DMS53 (cell line): ENCODE results near the gene BAHCC1.
A peak's percentile ranks its signal among the peaks of the same experiment; 100 is the strongest.

Experiments used
- DNase-seq: peaks from one replicate; lab custom pipeline; 2025; lab: John Stamatoyannopoulos, UW

The BAHCC1 gene

DNA sequence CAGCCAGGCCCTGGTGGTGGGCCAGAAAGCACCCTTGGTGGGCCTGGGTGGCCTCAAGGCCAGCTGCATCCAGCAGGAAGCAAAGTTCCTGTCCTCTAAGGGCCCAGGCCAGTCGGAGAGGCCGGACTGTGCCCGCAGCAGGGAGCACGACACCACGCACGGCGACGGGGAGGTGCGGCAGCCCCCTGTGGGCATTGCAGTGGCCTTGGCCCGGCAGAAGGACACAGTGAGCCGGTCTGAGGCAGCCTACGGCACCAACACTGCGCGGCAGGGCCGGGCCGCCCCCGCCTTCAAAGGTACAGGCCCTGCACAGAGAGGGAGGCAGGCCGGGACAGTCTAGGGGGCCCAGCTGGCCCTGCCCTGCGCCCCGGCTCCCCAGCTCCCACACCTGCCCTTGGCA lies 48.0 kb downstream of the BAHCC1 start:
- DNase-seq, result no peak

- DNase-seq, result no peak
Observed at GRCh38 chr17:81444610-81445339, 49.5 kb downstream of the BAHCC1 start.

DNA sequence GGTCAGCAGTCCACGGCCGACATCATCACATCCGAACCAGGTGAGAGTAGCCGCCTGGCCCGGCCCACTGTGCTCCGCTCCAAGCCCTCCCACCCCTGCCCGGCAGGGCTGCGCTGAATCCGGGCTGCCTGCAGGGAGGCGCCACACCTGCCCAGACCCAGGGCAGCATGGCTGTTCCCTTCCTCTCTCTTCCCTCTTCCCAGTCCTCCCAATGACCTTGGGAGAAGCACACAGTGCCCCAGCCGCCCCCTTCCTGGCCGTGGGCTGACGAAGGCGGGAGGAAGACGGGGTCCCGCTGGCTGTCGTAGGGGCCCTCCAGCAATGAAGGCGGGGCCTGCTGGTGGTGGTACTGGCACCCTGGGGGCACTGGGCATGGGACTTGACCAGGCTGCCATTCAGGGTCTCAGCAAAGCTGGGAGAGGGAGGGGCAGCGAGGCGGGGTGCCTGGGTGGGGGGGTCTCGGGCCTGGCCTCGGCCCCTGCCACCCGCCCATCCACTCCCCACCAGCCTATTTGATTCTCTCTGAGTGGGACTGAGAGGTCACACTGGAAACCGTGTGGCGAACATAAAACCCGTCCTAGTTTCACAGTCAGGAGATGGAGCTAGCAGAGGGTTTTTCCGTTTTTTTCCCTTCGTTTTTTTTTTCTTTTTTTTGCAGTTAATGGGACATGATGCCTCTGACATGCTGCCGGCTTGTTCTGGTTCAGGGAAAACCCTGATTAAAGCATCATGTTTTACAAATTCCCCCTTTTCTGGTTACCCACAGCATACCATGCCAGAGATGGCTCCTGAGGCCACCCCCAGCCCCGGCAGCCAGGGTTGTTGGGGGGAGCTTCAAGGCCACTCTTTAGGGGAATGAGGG lies 50.6 kb downstream of the BAHCC1 start:
- peak; percentile 46 for DNase-seq

DNA sequence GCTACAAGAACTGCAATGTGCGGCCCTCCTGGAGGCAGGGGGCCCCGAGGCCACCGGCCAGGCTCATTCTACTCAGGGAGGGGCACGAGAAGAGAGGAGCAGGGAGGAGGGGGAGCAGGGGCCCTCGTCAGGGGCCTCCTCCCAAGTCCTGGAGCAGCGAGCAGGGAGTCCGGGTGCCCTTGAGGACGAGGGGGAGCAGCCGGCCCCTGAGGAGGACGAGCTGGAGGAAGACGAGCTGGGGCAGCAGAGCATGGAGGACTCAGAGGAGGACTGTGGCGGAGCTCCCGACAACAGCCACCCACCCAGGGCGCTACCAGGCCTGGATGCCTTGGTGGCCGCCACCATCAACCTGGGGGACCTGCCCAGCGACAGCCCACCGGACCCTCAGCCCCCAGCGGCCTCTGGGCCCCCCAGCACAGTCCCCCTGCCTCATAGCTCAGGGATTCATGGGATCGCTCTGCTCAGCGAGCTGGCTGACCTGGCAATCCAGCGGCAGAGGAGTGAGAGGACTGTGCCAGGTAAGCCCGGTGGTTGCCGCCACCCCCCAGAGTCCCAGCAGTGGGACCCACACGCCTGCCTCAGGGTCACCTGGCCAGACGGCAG lies 52.2 kb downstream of the BAHCC1 start:
- no peak for DNase-seq

DNA sequence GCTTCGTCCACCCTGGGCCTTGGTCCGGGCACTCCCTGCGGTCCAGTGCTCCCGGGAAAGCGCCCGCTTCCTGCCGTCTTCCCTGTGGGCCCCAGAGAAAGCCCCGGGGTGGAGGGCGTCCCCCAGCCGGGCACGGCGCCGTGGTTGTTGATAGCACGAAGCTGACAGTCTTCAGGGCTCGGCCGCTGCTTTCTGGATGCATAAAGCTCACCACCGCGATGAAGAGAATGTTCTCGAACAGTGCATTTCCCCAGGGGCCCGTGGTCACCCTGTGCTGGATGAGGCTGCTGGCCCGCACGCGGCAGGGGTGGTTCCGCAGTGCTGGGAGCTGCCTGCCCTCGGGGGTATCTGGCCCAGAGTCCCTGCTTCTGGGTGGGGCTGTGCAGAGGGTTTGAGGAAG lies 53.2 kb downstream of the BAHCC1 start:
- DNase-seq, result no peak

GRCh38 chr17:81448950-81449349 lies 53.7 kb downstream of the BAHCC1 start:
- no peak for DNase-seq

GRCh38 chr17:81449351-81449750 lies 54.1 kb downstream of the BAHCC1 start:
- DNase-seq, result no peak

- no peak for DNase-seq
Observed at GRCh38 chr17:81451823-81452222, 56.6 kb downstream of the BAHCC1 start.

GRCh38 chr17:81452551-81452950 lies 57.3 kb downstream of the BAHCC1 start:
- DNase-seq, result no peak

DNA sequence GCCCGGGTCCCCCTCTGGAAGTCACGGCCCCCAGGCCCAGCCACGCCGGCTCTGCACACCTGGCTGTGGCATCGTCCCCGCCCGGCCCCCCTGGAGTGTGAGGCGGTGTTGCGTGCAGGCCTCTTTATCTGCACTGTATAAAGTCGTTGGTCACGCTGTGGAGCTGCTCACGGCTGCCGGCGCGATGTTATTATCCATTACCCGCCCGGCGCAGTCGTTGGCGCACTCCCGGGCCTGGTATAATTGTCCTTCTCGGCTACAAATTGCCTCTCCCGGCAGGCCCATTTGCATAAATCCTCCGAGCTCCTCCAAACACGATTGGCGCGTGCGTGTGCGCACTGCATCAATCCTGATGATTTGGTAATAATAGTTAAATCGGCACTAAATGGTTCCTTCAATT lies 57.8 kb downstream of the BAHCC1 start:
- no peak for DNase-seq

DNA sequence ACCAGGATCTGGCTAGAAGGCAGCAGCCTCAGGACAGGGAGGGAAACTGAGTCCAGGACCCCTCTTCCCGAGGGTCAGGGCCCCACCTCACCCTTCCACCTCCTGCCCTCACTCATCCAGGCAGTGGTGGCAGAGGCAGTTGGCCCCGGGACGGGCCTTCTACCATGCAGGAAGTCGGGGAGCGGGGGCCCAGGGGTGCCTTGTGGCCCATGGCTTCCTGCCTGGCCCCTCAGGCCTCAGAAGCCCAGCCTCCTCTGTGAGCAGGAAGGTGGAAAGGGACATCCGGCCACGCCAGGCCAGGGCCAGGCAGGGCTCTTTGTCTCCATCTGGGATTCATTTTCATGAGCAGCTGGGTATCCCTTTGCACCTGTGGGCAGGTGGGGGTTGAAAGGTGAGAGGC lies 58.5 kb downstream of the BAHCC1 start:
- no peak for DNase-seq

DNA sequence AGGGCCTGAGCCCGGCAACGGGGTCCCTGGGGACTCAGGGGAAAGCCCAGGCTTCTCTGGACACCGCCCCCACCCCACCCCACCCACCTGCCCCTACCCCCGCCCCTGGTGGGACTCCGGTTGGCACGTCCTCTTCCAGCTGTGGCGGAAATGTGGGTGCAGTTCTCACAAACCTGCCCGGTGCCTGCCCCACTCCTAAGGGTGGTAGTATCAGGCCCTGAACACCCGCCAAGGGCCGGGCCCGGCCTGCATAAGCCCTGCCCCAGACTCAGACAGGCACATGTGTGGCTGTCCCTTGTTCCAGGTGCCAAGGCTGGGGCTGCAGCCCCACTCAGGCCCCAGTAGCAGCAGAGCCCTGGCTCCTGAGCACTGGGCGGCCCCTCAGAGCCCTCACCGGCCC lies 59.2 kb downstream of the BAHCC1 start:
- no peak for DNase-seq

DNA sequence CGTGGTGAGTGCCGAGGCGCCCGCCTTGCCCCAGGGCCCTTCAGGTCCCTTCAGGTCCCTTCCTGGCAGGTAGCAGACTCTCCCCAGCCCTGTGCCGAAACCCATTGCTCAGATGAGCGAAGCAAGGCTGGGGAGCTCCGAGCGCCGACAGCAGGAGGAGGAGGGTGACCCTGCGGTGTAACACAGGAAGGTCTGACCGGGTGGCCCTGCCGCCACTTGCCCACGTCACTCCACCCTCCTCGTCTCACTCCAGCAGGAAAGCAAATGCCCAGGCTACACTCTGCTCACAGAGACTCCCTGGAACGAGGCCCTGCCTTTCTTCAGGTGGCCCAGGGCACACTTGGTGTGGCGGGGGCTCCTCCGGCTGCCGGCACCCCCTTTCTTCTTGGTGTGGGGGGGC lies 60.1 kb downstream of the BAHCC1 start:
- no peak for DNase-seq

DNA sequence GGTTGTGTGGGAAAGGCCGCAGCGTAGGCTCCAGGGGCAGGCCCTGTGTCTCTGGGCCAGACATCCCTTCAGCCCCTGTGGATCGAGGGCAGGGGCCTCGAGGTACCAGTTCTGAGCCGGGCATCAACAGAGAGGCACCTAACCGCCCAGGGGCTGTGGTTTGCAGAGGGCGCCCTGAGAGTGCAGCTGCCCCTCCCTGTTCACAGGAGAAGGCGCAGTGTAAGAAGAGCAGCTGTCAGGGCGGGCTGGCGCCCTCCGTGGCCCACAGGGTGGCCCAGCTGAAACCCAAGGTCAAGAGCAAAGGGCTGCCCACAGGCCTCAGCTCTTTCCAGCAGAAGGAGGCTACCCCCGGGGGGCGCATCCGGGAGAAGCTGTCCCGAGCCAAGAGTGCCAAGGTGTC lies 60.8 kb downstream of the BAHCC1 start:
- no peak for DNase-seq

- DNase-seq, result no peak
Observed at GRCh38 chr17:81456798-81457197, 61.5 kb downstream of the BAHCC1 start.

DNA sequence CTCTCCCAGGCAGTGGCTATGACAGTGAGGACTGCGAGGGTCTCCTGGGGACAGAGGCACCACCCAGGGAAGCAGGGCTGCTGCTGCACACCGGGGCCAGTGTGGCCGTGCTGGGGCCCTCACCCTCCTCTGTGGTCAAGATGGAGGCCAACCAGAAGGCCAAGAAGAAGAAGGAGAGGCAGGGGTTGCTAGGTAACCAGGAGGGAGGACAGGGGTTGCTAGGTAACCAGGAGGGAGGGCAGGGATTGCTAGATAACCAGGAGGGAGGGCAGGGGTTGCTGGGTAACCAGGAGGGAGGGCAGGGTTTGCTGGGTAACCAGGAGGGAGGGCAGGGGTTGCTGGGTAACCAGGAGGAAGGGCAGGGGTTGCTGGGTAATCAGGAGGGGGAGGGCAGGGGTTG lies 62.1 kb downstream of the BAHCC1 start:
- DNase-seq, result no peak

DNA sequence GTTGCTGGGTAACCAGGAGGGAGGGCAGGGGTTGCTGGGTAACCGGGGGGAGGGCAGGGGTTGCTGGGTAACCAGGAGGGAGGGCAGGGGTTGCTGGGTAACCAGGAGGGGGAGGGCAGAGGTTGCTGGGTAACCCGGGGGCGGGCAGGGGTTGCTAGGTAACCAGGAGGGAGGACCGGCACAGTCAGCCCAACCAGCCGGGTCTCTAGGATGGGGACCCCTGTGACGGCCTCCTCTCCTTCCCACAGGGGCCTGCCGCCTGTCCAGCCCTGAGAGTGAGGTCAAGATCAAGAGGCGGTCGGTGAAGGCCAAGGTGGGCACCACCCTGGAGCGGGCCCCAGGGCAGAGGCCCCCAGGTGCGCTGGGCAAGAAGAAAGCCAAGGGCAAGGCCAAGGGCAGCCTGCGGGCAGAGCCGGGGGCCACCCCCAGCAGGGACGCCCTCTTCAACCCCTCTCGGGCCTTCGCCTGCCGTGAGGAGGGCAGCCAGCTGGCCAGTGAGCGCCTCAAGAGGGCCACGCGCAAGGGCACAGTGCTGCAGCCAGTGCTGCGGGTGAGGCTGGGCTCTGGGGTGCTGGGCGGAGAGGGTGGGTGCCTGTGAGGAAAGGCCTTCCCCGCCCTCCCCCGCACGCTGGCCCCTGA lies 62.8 kb downstream of the BAHCC1 start:
- DNase-seq, result peak; percentile 31

GRCh38 chr17:81458628-81459027 lies 63.4 kb downstream of the BAHCC1 start:
- no peak for DNase-seq

GRCh38 chr17:81459224-81459623 lies 64.0 kb downstream of the BAHCC1 start:
- no peak for DNase-seq

- no peak for DNase-seq
Observed at GRCh38 chr17:81459864-81460263, 64.6 kb downstream of the BAHCC1 start.

- no peak for DNase-seq
Observed at GRCh38 chr17:81460856-81461460, 65.7 kb downstream of the BAHCC1 start.
